DMS153 (cell line): ENCODE results near the gene DKK1.
"Not testable (repeated sequence)": the region's sequence is repeated elsewhere in the genome, so short reads cannot be mapped to it uniquely, and the experiment has no call there.

Experiments
- DNase-seq: peaks from one replicate; lab custom pipeline; 2025; lab: John Stamatoyannopoulos, UW

Gene DKK1

GRCh38 chr10:52318136-52318701, 4.1 kb downstream of the DKK1 start:
- no peak for DNase-seq

- DNase-seq, result no peak
Observed at GRCh38 chr10:52318822-52319464, 4.9 kb downstream of the DKK1 start.

GRCh38 chr10:52319926-52320325, 5.8 kb downstream of the DKK1 start:
- DNase-seq, result no peak

DNA sequence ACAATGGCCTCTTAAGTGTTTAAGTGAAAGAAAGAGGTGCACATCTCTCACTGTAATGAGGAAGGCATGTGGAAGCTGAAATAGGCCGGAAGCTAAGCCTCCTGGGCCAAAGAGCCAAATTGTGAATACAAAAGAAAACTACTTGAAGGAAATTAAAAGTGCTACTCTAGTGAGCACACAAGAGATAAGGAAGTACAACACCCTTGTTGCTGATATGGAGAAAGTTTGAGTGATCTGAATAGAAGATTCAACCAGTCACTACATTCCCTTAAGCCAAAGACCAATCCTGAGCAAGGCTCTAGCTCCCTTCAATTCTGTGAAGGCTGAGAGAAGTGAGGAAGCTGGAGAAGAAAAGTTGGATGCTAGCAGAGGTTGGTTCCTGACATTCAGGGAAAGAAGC, 8.2 kb downstream of the DKK1 start:
- no peak for DNase-seq

DNA sequence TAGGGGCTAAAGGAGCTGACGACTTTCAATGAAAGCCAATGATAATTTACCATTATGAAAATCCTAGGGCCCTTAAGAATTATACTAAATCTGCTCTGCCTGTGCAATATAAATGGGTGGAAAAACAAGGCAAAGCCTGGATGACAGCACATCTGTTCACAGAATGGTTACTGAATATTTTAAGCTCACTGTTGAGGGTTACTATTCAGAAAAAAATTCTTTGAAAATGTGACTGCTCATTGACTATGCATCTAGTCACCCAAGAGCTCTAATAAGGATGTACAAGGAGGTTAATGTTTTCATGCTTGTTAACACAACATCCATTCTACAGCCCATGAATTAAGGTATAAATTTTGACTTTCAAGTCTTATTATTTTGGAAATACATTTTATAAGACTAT, 8.9 kb downstream of the DKK1 start:
- no peak for DNase-seq

DNA sequence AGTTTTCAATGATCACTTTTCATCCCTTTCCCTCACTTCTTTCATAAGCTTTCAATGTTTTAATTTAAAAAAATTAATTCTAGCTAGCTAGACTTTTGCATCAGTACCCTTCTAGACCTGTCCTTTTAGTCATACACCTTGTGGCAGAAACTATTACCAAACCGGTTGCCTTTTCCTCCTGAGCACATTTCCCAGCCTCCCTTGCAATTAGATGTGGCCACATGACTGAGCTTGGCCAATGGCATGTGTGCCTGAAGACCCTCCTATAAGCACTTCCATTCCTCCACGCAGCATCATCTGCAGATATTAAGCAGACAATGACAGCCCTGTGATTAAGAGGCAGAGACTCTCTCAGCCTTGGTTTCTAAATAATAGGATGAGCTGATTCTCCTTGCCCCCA, 12.3 kb downstream of the DKK1 start:
- DNase-seq, result no peak

- DNase-seq, result no peak
Observed at GRCh38 chr10:52331638-52332364, 17.7 kb downstream of the DKK1 start.

DNA sequence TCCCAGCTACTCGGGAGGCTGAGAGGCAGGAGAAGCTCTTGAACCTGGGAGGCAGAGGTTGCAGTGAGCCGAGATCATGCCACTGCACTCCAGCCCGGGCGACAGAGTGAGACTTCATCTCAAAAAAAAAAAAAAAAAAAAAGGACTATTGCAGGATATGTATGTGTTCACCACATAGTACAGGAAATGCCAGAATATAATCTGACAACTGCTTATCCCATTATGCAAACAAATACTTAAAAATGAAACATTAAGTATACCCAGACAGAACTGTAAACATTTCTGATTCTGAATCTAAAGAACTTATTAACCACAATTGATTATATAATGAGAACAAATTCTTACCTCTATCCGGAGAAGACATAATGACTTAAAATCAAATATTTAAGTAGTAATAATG, 18.7 kb downstream of the DKK1 start:
- no peak for DNase-seq

GRCh38 chr10:52334595-52334994, 20.5 kb downstream of the DKK1 start:
- no peak for DNase-seq

- no peak for DNase-seq
Observed at GRCh38 chr10:52335665-52336064, 21.6 kb downstream of the DKK1 start.

- DNase-seq, result no peak
Observed at GRCh38 chr10:52337225-52337624, 23.1 kb downstream of the DKK1 start.

- no peak for DNase-seq
Observed at GRCh38 chr10:52343439-52343838, 29.4 kb downstream of the DKK1 start.

DNA sequence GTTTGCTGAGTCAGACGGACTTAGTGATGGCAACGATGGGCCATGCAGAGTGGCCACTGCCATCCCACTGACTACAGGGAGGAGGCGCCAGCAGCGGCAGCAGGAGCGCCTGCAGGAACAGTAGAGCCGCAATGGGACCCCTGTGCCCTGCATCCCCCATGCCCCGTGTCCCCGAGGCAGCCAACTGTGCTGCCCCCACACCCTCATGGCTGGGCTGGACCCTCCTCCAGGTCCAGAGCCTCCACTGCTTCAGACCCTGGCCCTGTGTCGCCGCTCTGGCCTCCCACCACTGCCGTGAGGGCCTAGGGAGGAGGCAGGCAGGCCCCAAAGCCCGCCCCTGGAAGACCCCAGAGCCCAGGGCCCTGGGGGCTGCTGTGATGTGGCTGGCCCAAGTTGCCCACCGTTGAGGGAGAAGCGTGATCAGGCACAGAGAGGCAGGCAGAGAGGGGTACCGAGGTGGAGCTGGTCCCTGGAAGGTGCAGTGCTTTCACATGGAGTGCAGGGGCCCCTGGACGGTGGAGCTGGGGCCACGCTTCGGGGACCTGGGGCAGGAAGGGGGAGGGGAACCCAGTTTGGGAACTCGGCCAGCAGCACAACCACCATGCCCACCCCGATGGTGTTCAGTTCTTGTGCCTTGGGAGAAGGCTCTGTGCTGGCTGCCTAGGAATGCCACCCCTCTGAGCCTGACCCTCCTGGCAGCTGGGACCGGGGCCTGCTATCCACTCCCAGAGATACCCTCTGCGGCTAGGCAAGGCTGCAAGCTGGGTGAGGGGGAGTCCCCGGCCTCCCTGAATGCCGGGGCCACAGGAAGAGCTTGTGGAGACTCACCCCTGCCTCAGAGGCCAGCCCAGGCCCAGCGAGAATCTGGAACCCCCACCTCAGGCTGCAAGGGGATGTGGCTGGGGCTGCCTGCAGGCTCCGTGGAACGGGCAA, 32.6 kb downstream of the DKK1 start:
- DNase-seq, result no peak

- DNase-seq, result no peak
Observed at GRCh38 chr10:52347327-52347667, 33.2 kb downstream of the DKK1 start.

GRCh38 chr10:52348037-52348564, 34.0 kb downstream of the DKK1 start:
- DNase-seq, result no peak

GRCh38 chr10:52351914-52352330, 37.8 kb downstream of the DKK1 start:
- no peak for DNase-seq

GRCh38 chr10:52353205-52353604, 39.1 kb downstream of the DKK1 start:
- no peak for DNase-seq

- no peak for DNase-seq
Observed at GRCh38 chr10:52353960-52354394, 39.9 kb downstream of the DKK1 start.

DNA sequence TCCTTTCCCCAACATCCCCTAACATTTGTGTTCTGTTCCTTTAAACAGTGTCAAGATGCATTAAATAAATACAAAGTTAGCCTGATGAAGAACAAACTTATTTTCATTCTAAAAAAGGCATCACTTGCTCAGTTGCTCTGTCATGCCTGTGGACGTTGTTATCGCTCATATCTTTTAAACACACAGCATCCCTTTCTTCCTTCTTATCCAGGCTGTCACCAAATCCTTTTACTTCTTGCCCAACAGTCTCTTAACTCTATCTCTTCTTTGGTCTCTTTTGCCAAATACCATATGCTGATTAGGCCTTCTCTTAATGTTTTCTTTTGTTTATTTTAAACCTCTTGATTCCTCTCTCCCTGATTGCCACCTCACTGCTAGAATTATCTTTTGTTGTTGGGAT, 43.9 kb downstream of the DKK1 start:
- DNase-seq, result no peak

DNA sequence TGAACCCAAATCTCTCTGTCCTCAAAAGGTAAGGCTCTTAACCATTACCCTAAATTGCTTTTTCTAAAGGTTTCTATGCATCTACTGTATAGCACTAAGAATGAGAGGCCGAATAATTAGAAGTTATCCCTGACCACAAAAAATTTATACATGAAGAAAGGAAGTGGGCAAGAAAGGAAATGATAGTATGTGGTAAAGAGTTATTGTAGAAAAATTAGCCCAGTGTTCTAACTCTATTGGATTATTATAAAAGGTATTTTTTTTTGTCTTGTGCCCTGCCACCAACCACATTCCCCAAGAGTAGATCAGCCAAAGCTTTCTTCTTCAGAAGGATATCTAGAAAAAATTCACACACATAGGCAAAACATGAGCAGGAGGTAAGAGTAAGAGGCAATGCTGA, 45.4 kb downstream of the DKK1 start:
- DNase-seq, result no peak

DNA sequence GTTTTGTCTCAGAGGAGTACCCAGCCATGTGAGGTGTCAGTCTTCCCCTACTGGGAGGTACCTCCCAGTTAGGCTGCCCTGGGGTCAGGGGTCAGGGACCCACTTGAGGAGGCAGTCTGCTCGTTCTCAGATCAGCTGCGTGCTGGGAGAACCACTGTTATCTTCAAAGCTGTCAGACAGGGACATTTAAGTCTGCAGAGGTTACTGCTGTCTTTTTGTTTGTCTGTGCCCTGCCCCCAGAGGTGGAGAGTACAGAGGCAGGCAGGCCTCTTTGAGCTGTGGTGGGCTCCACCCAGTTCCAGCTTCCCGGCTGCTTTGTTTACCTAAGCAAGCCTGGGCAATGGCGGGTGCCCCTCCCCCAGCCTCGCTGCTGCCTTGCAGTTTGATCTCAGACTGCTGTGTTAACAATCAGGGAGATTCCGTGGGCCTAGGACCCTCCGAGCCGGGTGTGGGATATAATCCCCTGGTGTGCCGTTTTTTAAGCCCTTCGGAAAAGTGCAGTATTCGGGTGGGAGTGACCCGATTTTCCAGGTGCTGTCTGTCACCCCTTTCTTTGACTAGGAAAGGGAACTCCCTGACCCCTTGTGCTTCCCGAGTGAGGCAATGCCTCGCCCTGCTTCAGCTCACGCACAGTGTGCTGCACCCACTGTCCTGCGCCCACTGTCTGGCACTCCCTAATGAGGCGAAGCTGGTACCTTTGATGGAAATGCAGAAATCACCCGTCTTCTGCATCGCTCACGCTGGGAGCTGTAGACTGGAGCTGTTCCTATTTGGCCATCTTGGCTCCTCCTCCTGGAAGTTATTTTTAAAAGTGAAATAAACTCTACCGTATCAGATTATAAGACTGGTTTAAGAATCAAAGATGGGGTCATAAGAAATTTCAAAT, 51.7 kb downstream of the DKK1 start:
- DNase-seq, result not testable (repeated sequence)
